ENCODE data around the gene OR2V2. TPM values are rescaled to one million over a fixed set of nuclear protein-coding genes. Genes with fewer than 3 reads are reported as not detected.

OR2V2 gene
- total and polyA plus RNA-seq, 2 donors (not counting 3 experiments of a cell fraction or from before 2014, with no cell fraction given) = not detected

DNA sequence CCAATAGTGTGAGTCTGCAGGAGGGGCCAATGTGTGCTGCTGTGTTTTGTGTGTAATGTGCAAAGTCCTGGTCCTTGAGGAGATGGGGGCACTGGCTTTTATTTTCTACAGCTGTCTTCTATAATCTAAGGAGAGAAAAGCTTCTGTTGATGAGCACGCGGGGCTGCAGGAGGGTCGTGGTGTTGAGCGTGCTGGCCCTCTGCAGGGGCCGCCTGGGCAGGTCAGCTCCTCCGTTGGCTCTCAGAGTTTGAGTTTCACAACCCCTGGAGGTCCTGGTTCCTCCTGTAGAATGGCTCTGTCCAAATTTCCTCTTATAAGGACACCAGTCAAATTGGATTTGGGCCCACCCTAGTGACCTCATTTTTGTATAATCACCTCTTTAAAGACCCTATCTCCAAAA is 29.0 kb upstream of the OR2V2 start:
- no peaks in the 10 kb centered on the region for H3K79me2 ChIP-seq (ENCODE audit: control insufficient read depth, insufficient read depth, low read length)
- no peak overlapping the region for H3K9ac ChIP-seq (replicated peaks; ENCODE audit: extremely low read depth, insufficient read depth, low read length)
- no peak overlapping the region for H3K4me3 ChIP-seq (replicated peaks in 1 of 3; ENCODE audit: insufficient read depth in 1 of 3, low read depth in 1 of 3, low read length in 3 of 3)
- FAIRE-seq (no peak), DNase-seq (ENCODE audit: low read depth, low spot score) (no peak)
- ChIA-PET CTCF (interaction anchor here (0.6 kb wide), 1 partner anchor 52 kb away, joined by 3 read pairs; no protein-coding TSS in a partner anchor), POLR2A (no interaction called here)
- H3K9me1 ChIP-seq (replicated peaks; ENCODE audit: control insufficient read depth, extremely low read depth, insufficient read depth, low read length) = no peaks in the 10 kb centered on the region
- H3K9me3 ChIP-seq (replicated peaks; ENCODE audit: control insufficient read depth, insufficient read depth, low read length) = no peaks in the 10 kb centered on the region
- H3K36me3 ChIP-seq (ENCODE audit: control insufficient read depth in 2 of 2, extremely low read depth in 1 of 2, insufficient read depth in 2 of 2, low read length in 2 of 2) = no peaks in the 10 kb centered on the region
- H4K20me1 ChIP-seq (replicated peaks; ENCODE audit: control insufficient read depth, extremely low read depth, insufficient read depth, low read length) = no peaks in the 10 kb centered on the region
- H3K27me3 ChIP-seq (ENCODE audit: control insufficient read depth in 2 of 2, insufficient read depth in 2 of 2, low read length in 2 of 2) = peaks cover 19 to 32% of the 10 kb centered on the region in 2 experiments
- BruUV-seq (replicated peaks) = no TSS peak
- H3K4me1 ChIP-seq (ENCODE audit: control insufficient read depth, extremely low read depth, insufficient read depth, low read length) = peaks cover 4% of the 10 kb centered on the region
- H2AFZ ChIP-seq (ENCODE audit: low read depth, low read length) = no peak overlapping the region
- no peak overlapping the region for H3K27ac ChIP-seq (ENCODE audit: insufficient read depth, low read depth, low read length)
- no peak for TF ChIP-seq CTCF (IDR thresholded peaks at IDR 0.05; ENCODE audit: extremely low read depth in 1 of 2, insufficient read depth in 1 of 2, low read depth in 1 of 2, low read length in 2 of 2)
- TF ChIP-seq MYC (IDR thresholded peaks at IDR 0.05; ENCODE audit: low read depth, low read length) = no peak
- no peak for TF ChIP-seq GATA2 (IDR thresholded peaks at IDR 0.05; ENCODE audit: insufficient read depth, insufficient read length, low read depth, low read length)
- no peak for TF ChIP-seq JUN (IDR thresholded peaks at IDR 0.05; ENCODE audit: borderline replicate concordance, insufficient read depth, insufficient read length, low read depth)
- TF ChIP-seq POLR2AphosphoS5 (IDR thresholded peaks at IDR 0.05; ENCODE audit: insufficient read depth, low read depth, low read length) = no peak
- TF ChIP-seq EZH2 (IDR thresholded peaks at IDR 0.05; ENCODE audit: borderline replicate concordance, low read depth, low read length, severe bottlenecking) = no peak
- TF ChIP-seq, protein P1, sequence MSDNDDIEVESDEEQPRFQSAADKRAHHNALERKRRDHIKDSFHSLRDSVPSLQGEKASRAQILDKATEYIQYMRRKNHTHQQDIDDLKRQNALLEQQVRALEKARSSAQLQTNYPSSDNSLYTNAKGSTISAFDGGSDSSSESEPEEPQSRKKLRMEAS (IDR thresholded peaks at IDR 0.05; ENCODE audit: insufficient read depth, insufficient read length) = no peak
- no peak for TF ChIP-seq POLR2A (IDR thresholded peaks at IDR 0.05; ENCODE audit: low read depth, low read length)
- TF ChIP-seq FOS (IDR thresholded peaks at IDR 0.05; ENCODE audit: borderline replicate concordance, insufficient read depth, low read length) = no peak
- intact Hi-C loops (cut with micrococcal nuclease) (no loop called here), dilution Hi-C loops (cut with MboI; ENCODE audit: extremely low pct_ligation_motif_present, low sequenced_read_pairs) (no loop called here)
- H3K4me2 ChIP-seq (ENCODE audit: insufficient read depth, low read length) = no peak overlapping the region

Measured in endothelial cell of umbilical vein (primary cell).